ENCODE results near the gene DGCR8.

The DGCR8 gene

DNA sequence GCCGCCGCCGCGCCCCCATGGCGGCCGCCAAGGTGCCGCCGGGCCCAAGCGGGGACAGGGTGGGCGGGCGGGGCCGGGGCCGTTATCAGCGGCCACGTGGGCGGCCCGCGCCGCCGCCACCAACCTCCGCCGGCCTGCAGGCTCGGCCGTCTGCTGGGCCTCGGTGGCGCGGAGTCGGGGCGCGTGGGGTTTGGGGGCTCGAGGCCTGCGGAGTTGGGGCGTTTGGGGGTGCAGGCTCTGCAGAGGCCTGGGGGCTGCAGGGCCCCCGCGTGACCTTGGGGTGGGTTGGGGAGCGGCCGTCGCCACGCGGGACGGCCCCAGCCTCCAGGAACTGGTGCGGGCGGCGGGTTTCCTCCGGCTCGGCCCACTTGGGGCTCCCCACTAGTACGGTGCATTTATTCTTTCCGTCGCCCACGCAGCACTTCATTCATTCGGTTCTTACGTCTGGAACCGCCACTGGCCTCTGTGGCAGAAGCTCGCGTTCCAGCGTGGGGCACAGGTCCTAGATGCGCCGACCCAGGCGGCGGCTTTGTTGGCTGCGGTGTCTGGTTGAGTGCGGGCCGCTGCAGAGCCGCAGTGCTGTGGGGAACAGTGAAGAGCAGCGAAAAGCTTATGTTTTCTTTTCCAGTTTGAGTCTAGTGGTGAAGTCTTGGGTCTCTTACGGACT is 37.7 kb downstream of the DGCR8 start:
- Histone ChIP-seq H3K9me3 (ENCODE audit: control insufficient read depth in 1 of 2, low read length in 2 of 2) (no peaks in the 10 kb centered on the region), H3K4me1 (ENCODE audit: control insufficient read depth in 1 of 2, insufficient read depth in 2 of 2, low read length in 2 of 2) (peaks cover 21 to 28% of the 10 kb centered on the region in 2 donors), H3K27ac (ENCODE audit: low read depth, low read length) (no peak overlapping the region), H3K4me3 (ENCODE audit: low read depth in 1 of 2, low read length in 2 of 2) (peak overlapping the region; percentile 70 to 77), H3K36me3 (ENCODE audit: control insufficient read depth in 1 of 2, insufficient read depth in 2 of 2, low read length in 2 of 2) (peaks cover 21 to 63% of the 10 kb centered on the region in 2 donors), H3K27me3 (ENCODE audit: control insufficient read depth in 1 of 2, insufficient read depth in 2 of 2, low read length in 2 of 2) (no peaks in the 10 kb centered on the region), H3K9ac (ENCODE audit: low read depth in 1 of 2, low read length in 2 of 2) (peak overlapping the region; percentile 51 to 68)

DNA sequence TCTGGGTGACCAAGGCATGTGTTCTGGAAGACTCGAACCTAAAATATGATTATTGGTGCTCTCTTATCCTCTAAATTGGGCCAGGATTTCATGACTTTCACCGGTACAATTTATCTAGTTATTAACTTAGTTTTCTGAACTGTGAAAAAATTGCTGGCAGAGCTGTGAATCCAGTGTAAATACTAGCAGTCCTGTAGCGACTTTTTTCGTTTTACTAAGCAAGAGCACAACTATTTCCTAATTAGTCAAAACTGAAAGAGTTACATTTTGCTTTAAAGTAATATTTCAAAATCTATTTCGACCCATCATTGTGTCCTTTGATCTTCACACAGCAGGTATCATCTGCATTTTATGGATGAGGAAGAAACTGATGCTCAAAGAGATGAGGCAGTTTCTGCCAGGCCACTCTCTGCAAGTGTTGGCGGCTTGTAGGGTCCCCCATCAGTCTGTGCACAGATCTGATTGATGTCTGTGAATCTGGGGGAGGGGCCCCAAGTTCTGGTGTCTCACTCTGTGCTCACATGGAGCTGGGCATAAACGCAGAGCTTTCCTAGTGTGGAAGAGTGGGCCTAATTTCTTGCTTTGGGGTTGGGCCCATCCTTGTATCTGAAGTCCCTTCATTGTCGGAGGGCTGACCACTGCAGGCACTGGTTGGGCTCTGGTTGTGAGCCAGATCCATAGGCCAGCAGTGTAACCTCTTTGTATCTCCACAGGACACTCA is 38.4 kb downstream of the DGCR8 start:
- Histone ChIP-seq H3K4me3 (ENCODE audit: low read depth in 1 of 2, low read length in 2 of 2) (peak overlapping the region; percentile 70 to 77), H3K9ac (ENCODE audit: low read depth in 1 of 2, low read length in 2 of 2) (peak overlapping the region; percentile 51 to 68), H3K27ac (ENCODE audit: low read depth, low read length) (no peak overlapping the region), H3K36me3 (ENCODE audit: control insufficient read depth in 1 of 2, insufficient read depth in 2 of 2, low read length in 2 of 2) (peaks cover 24 to 58% of the 10 kb centered on the region in 2 donors), H3K27me3 (ENCODE audit: control insufficient read depth in 1 of 2, insufficient read depth in 2 of 2, low read length in 2 of 2) (no peaks in the 10 kb centered on the region), H3K4me1 (ENCODE audit: control insufficient read depth in 1 of 2, insufficient read depth in 2 of 2, low read length in 2 of 2) (peaks cover 21 to 28% of the 10 kb centered on the region in 2 donors), H3K9me3 (ENCODE audit: control insufficient read depth in 1 of 2, low read length in 2 of 2) (no peaks in the 10 kb centered on the region)

DNA sequence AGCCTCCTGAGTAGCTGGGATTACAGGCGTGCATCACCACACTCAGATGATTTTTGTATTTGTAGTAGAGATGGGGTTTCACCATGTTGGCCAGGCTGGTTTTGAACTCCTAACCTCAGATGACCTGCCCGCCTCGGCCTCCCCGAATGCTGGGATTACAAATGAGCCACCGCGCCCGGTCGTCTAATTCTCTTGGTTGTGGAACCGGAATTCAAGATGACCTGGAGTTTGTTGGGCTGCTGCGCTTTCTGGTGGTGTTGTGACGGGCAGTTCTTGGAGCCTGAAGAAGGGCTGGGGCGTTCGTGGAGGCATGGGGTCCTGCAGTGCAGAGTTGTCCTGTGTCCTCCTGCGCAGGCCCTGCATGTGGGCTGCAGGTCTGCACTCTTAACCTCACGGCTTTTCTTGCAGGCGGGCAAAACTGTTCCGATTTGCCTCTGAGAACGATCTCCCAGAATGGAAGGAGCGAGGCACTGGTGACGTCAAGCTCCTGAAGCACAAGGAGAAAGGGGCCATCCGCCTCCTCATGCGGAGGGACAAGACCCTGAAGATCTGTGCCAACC is 41.9 kb downstream of the DGCR8 start:
- Histone ChIP-seq H3K4me1 (ENCODE audit: control insufficient read depth in 1 of 2, insufficient read depth in 2 of 2, low read length in 2 of 2) (peaks cover 9 to 15% of the 10 kb centered on the region in 2 donors), H3K4me3 (ENCODE audit: low read depth in 1 of 2, low read length in 2 of 2) (no peak overlapping the region), H3K9me3 (ENCODE audit: control insufficient read depth in 1 of 2, low read length in 2 of 2) (no peaks in the 10 kb centered on the region), H3K36me3 (ENCODE audit: control insufficient read depth in 1 of 2, insufficient read depth in 2 of 2, low read length in 2 of 2) (peaks cover 42 to 66% of the 10 kb centered on the region in 2 donors), H3K27ac (ENCODE audit: low read depth, low read length) (no peak overlapping the region), H3K9ac (ENCODE audit: low read depth in 1 of 2, low read length in 2 of 2) (no peak overlapping the region), H3K27me3 (ENCODE audit: control insufficient read depth in 1 of 2, insufficient read depth in 2 of 2, low read length in 2 of 2) (no peaks in the 10 kb centered on the region)

DNA sequence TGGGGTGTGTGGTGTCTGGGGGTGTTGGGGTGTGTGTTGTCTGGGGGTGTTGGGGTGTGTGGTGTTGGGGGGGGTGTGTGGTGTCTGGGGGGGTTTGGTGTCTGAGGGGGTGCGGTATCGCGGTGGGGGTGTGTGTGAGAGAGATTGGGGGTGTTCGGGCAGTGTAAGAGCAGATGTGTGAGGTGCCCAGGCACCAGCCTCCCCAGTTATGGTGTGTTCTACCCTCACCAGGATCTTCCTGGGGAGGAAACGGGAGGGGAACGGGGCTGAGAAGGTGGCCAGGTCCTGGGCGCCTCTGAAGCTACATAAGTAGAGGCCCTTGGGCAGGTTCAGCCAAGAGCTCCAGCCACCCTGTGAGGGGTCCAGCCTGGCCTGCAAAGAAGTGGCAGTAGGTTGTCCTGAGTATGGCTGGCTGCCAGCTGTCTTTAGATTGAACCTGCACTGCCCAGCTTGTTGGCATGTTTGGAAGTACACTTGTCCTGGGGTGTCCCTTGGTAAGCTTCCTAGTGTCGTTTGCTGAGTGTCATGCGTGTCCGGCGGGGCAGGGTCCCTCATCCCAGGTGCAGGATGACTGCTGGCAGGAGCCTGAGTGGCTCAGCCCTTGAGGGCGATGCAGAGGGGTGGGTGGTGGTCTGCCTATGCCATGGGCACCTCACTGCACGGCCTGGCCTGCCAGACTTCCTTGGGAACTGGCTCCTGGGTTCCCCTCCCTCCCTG is 43.5 kb downstream of the DGCR8 start:
- Histone ChIP-seq H3K27ac (ENCODE audit: low read depth, low read length) (no peak overlapping the region), H3K4me1 (ENCODE audit: control insufficient read depth in 1 of 2, insufficient read depth in 2 of 2, low read length in 2 of 2) (peaks cover 7 to 9% of the 10 kb centered on the region in 2 donors), H3K9ac (ENCODE audit: low read depth in 1 of 2, low read length in 2 of 2) (no peak overlapping the region), H3K36me3 (ENCODE audit: control insufficient read depth in 1 of 2, insufficient read depth in 2 of 2, low read length in 2 of 2) (peaks cover 46 to 73% of the 10 kb centered on the region in 2 donors), H3K9me3 (ENCODE audit: control insufficient read depth in 1 of 2, low read length in 2 of 2) (no peaks in the 10 kb centered on the region), H3K27me3 (ENCODE audit: control insufficient read depth in 1 of 2, insufficient read depth in 2 of 2, low read length in 2 of 2) (no peaks in the 10 kb centered on the region), H3K4me3 (ENCODE audit: low read depth in 1 of 2, low read length in 2 of 2) (no peak overlapping the region)

DNA sequence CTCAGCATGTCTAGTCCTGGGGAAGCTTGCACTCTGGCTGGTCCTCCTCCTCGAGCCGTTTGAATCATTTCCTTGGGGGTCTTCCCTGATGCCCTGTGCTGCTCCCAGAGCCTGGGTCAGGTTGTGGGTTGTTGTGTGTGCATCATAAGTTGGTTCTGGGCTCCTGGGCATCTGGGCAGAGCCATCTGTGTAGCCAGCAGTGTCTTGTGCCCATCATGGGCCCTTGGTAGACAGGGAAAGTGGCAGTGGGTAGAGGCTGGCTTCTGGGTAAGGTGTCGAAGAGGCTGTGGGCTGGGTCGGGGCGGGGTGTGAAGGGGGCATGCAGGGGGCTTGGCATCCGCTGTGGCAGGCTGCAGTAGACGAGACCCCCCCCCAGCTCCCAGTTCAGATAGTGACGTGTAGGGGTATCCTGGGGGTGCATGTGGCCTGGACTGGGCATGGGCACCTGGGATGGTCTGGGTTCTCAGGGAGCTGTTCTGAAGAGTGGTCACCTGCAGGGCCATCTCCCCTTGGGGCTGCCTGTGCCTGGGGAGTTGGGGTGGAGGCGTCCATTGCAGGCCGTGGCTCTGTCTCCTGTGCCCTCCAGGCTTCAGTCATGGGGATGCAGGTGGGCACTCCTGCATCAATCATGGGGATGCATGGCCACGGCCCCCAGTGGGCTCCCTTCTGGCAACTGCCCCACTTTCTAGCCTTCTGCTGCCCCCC is 44.2 kb downstream of the DGCR8 start:
- peaks cover under 1 to 10% of the 10 kb centered on the region in 2 donors for H3K4me1 ChIP-seq (ENCODE audit: control insufficient read depth in 1 of 2, insufficient read depth in 2 of 2, low read length in 2 of 2)
- H3K36me3 ChIP-seq (ENCODE audit: control insufficient read depth in 1 of 2, insufficient read depth in 2 of 2, low read length in 2 of 2), result peaks cover 46 to 71% of the 10 kb centered on the region in 2 donors
- no peaks in the 10 kb centered on the region for H3K9me3 ChIP-seq (ENCODE audit: control insufficient read depth in 1 of 2, low read length in 2 of 2)
- H3K9ac ChIP-seq (ENCODE audit: low read depth in 1 of 2, low read length in 2 of 2), result no peak overlapping the region
- no peak overlapping the region for H3K4me3 ChIP-seq (ENCODE audit: low read depth in 1 of 2, low read length in 2 of 2)
- H3K27me3 ChIP-seq (ENCODE audit: control insufficient read depth in 1 of 2, insufficient read depth in 2 of 2, low read length in 2 of 2), result no peaks in the 10 kb centered on the region
- no peak overlapping the region for H3K27ac ChIP-seq (ENCODE audit: low read depth, low read length)

DNA sequence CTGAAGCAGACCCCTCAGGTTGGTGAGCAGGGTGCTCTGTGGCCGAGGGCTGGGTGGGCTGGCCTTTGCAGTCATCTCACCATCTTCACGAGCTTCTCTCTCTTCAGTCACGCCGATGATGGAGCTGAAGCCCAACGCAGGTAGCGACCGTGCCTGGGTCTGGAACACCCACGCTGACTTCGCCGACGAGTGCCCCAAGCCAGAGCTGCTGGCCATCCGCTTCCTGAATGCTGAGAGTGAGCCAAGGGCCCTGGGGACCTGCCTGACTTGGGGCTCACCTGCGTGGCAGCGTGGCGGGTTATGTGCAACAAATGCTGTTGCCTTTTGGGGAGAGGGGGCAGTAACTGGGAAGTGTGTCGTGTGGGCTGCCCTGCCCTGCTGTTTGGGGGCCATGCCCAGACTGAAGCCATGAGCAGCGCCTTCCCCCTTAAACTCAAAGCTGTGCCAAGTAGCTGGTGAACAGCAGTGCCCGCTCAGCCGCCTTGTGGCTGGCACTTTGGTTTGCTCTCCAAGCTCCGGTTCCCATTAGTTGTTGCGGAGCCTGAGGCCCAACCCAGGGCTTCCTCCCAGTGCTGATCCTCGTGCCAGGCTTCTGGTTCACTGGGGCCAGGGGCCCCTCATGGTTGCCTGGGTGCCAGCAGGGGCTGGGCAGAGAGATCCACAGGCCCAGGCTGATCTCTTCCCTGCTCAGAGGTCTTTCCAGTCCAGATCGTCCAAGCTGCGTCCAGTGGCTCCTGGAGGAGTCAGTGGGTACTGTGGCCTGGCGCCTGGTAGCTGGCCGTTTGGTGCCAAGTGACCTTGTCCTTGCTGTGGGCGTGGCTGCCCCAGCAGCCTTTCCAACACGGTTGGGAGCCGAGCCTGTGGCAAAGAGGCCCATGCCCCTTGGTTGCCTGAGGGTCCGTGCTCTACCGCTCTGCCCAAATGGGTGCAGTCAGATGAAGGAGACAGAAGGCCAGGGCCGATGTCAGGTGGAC is 45.4 kb downstream of the DGCR8 start:
- Histone ChIP-seq H3K27me3 (ENCODE audit: control insufficient read depth in 1 of 2, insufficient read depth in 2 of 2, low read length in 2 of 2) (no peaks in the 10 kb centered on the region), H3K9me3 (ENCODE audit: control insufficient read depth in 1 of 2, low read length in 2 of 2) (no peaks in the 10 kb centered on the region), H3K9ac (ENCODE audit: low read depth in 1 of 2, low read length in 2 of 2) (no peak overlapping the region), H3K4me3 (ENCODE audit: low read depth in 1 of 2, low read length in 2 of 2) (no peak overlapping the region), H3K27ac (ENCODE audit: low read depth, low read length) (no peak overlapping the region), H3K36me3 (ENCODE audit: control insufficient read depth in 1 of 2, insufficient read depth in 2 of 2, low read length in 2 of 2) (peaks cover 38 to 59% of the 10 kb centered on the region in 2 donors), H3K4me1 (ENCODE audit: control insufficient read depth in 1 of 2, insufficient read depth in 2 of 2, low read length in 2 of 2) (peaks cover 0 to 18% of the 10 kb centered on the region in 2 donors)

DNA sequence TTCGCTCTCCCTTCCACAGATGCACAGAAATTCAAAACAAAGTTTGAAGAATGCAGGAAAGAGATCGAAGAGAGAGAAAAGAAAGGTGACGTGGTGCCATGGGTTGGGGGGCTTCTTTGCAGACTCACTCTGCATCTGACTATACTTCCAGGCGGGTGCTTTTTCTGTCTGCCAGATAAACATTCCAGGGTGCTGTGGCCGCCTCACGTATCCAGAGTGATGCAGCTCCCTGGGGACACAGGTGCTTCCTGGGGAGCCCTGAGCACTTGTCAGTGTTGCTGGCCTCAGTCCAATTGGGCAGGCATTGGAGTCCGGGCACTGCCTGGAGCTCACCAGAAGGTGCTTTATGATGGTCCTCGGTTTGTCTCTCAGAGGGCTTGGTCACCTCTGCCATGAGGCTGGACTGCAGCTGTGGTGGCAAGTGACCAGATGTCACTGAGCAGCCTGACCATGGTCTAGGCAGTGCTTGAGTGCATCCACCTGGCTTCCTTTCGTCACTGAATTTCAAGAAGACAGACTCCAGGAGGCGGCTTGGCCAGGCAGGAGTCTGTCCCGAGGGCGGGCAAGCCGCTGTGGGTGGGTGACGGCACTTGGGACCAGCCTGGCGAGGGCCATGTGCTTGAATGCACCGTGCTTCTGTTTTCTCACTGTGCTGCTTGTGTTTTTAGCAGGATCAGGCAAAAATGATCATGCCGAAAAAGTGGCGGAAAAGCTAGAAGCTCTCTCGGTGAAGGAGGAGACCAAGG is 46.4 kb downstream of the DGCR8 start:
- peaks cover 0 to 21% of the 10 kb centered on the region in 2 donors for H3K4me1 ChIP-seq (ENCODE audit: control insufficient read depth in 1 of 2, insufficient read depth in 2 of 2, low read length in 2 of 2)
- no peaks in the 10 kb centered on the region for H3K27me3 ChIP-seq (ENCODE audit: control insufficient read depth in 1 of 2, insufficient read depth in 2 of 2, low read length in 2 of 2)
- no peak overlapping the region for H3K27ac ChIP-seq (ENCODE audit: low read depth, low read length)
- no peak overlapping the region for H3K9ac ChIP-seq (ENCODE audit: low read depth in 1 of 2, low read length in 2 of 2)
- H3K36me3 ChIP-seq (ENCODE audit: control insufficient read depth in 1 of 2, insufficient read depth in 2 of 2, low read length in 2 of 2), result peaks cover 35 to 53% of the 10 kb centered on the region in 2 donors
- H3K4me3 ChIP-seq (ENCODE audit: low read depth in 1 of 2, low read length in 2 of 2), result no peak overlapping the region
- H3K9me3 ChIP-seq (ENCODE audit: control insufficient read depth in 1 of 2, low read length in 2 of 2), result no peaks in the 10 kb centered on the region

DNA sequence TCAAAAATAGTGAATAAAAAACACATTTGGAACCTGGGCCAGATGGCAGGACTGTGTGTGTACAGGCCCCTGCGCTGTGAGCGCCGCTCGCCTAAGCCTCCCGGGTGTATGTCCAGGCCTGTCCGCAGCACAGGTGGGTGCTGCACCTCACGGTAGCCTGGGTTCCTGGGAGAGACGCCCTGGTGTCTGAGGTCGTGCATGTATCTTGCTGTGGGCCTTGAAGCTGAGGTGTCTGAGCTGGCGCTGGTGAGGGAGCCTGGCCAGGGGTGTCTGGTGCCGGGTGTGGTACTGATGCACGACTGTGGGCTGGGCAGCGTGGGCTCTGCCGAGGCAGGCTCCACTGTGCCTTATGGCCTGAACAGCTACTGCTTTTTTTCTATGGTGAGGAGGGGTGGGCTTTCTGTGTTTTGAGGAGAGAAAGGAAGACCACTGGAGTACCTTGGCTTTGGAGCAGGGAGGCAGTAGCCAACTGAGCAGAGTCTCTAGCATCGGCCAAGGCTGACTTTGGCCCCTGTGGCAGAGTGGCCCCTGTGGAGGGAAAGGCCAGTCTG is 47.4 kb downstream of the DGCR8 start:
- no peak overlapping the region for H3K27ac ChIP-seq (ENCODE audit: low read depth, low read length)
- H3K36me3 ChIP-seq (ENCODE audit: control insufficient read depth in 1 of 2, insufficient read depth in 2 of 2, low read length in 2 of 2), result peaks cover 30 to 44% of the 10 kb centered on the region in 2 donors
- no peaks in the 10 kb centered on the region for H3K9me3 ChIP-seq (ENCODE audit: control insufficient read depth in 1 of 2, low read length in 2 of 2)
- peaks cover 1 to 25% of the 10 kb centered on the region in 2 donors for H3K4me1 ChIP-seq (ENCODE audit: control insufficient read depth in 1 of 2, insufficient read depth in 2 of 2, low read length in 2 of 2)
- H3K9ac ChIP-seq (ENCODE audit: low read depth in 1 of 2, low read length in 2 of 2), result no peak overlapping the region
- H3K27me3 ChIP-seq (ENCODE audit: control insufficient read depth in 1 of 2, insufficient read depth in 2 of 2, low read length in 2 of 2), result no peaks in the 10 kb centered on the region
- no peak overlapping the region for H3K4me3 ChIP-seq (ENCODE audit: low read depth in 1 of 2, low read length in 2 of 2)

Data from duodenal mucosa (tissue), 2 donors.